Thyroid gland (tissue), 4 donors: ENCODE measurements around the gene CHAD. TPM values are rescaled to one million over a fixed set of nuclear protein-coding genes. Genes with fewer than 3 reads are reported as not detected.
"Not testable (repeated sequence)": the region's sequence is repeated elsewhere in the genome, so short reads cannot be mapped to it uniquely, and the experiment has no call there.

ENCODE experiments used
- DNase-seq, 2 donors: peaks; one replicate each; pipeline ENCODE4 v3.0.0-alpha.2; 2019
- H3K27ac ChIP-seq, 3 donors: fragments of 200-600 bp; sonication (generic); 1 replicate in 2 of 3; 2 replicates in 1 of 3; pipeline ENCODE4 v1.5.1; 2016 to 2019; ENCODE audit warnings: mild to moderate bottlenecking in 1 of 3, moderate library complexity in 1 of 3
- H3K27me3 ChIP-seq: fragments of 200-600 bp; sonication (generic); one replicate; pipeline ENCODE4 v1.5.1; 2019
- H3K36me3 ChIP-seq, 2 donors: fragments of 200-600 bp; sonication (generic); one replicate each; pipeline ENCODE4 v1.5.1; 2016 to 2019
- H3K4me1 ChIP-seq, 2 donors: fragments of 200-600 bp; sonication (generic); one replicate each; pipeline ENCODE4 v1.5.1; 2017 to 2019
- H3K4me3 ChIP-seq, 3 donors: fragments of 200-600 bp; sonication (generic); replicated peaks in 1 of 3; 1 replicate in 2 of 3; 2 replicates in 1 of 3; pipeline ENCODE4 v1.5.1; 2016; ENCODE audit warnings: mild to moderate bottlenecking in 1 of 3
- H3K9me3 ChIP-seq: fragments of 200-600 bp; sonication (generic); one replicate; pipeline ENCODE4 v1.5.1; 2017
- CTCF ChIP-seq, 6 experiments: fragments of 200-600 bp in 3 of 6; fragments of 450-650 bp in 3 of 6; sonication (generic) in 3 of 6; IDR thresholded peaks; one replicate each; pipeline ENCODE4 v1.5.1; 2016 to 2019; ENCODE audit warnings: antibody characterized with exemption in 6 of 6, mild to moderate bottlenecking in 2 of 6, inconsistent platforms in 1 of 6, moderate library complexity in 1 of 6
- POLR2A ChIP-seq, 2 donors: fragments of 450-650 bp; IDR thresholded peaks; one replicate each; pipeline ENCODE4 v1.6.1; 2017; ENCODE audit warnings: antibody characterized with exemption in 2 of 2, mild to moderate bottlenecking in 2 of 2, moderate library complexity in 1 of 2
- whole genome bisulfite sequencing, 2 donors: methylation state at CpG; one replicate each; pipeline ENCODE4 v1.1.5; 2017; 5-methylcytosine and 5-hydroxymethylcytosine counted together
- intact Hi-C: fragments of 100-400 bp; cut with DNase I; formaldehyde crosslinking; loops from one replicate; pipeline ENCODE4 v1.15.1; 2023
- total RNA-seq, 4 donors: library from RNA; depleted of rRNA; stranded (reverse); fragments of >200 nt; gene quantifications; one replicate each; pipeline ENCODE4 v1.2.3, GENCODE V29; 2016

Gene CHAD
- total RNA-seq, 4 donors from 2014 or later = 0.67 TPM; not detected in 3

- Histone ChIP-seq H3K4me3 (no peak overlapping the region), H3K36me3 (no peaks in the 10 kb centered on the region), H3K4me1 (peaks cover 36 to 61% of the 10 kb centered on the region in 2 donors), H3K9me3 (no peaks in the 10 kb centered on the region), H3K27ac (peak overlapping the region; percentile 87 to 92 (median 88)), H3K27me3 (no peaks in the 10 kb centered on the region)
- intact Hi-C loops = no loop called here
- peak; percentile 60 to 69 for DNase-seq
- TF ChIP-seq POLR2A (IDR thresholded peaks at IDR 0.05) (no peak), CTCF (IDR thresholded peaks at IDR 0.05) (no peak)
- 25 to 29% methylated on average over 6 of the region's 6 CpGs for WGBS, 2 donors
Measured at GRCh38 chr17:50423553-50424159, 45.0 kb downstream of the CHAD start.

GRCh38 chr17:50422738-50423137, 45.9 kb downstream of the CHAD start:
- H3K4me1 ChIP-seq = peaks cover 31 to 53% of the 10 kb centered on the region in 2 donors
- no peaks in the 10 kb centered on the region for H3K36me3 ChIP-seq
- no peaks in the 10 kb centered on the region for H3K9me3 ChIP-seq
- TF ChIP-seq POLR2A (IDR thresholded peaks at IDR 0.05) (no peak), CTCF (IDR thresholded peaks at IDR 0.05) (no peak)
- no peak for DNase-seq
- no peaks in the 10 kb centered on the region for H3K27me3 ChIP-seq
- 97% methylated on average over 2 of the region's 2 CpGs for WGBS, 2 donors
- intact Hi-C loops = no loop called here
- no peak overlapping the region for H3K4me3 ChIP-seq
- no peak overlapping the region for H3K27ac ChIP-seq

DNA sequence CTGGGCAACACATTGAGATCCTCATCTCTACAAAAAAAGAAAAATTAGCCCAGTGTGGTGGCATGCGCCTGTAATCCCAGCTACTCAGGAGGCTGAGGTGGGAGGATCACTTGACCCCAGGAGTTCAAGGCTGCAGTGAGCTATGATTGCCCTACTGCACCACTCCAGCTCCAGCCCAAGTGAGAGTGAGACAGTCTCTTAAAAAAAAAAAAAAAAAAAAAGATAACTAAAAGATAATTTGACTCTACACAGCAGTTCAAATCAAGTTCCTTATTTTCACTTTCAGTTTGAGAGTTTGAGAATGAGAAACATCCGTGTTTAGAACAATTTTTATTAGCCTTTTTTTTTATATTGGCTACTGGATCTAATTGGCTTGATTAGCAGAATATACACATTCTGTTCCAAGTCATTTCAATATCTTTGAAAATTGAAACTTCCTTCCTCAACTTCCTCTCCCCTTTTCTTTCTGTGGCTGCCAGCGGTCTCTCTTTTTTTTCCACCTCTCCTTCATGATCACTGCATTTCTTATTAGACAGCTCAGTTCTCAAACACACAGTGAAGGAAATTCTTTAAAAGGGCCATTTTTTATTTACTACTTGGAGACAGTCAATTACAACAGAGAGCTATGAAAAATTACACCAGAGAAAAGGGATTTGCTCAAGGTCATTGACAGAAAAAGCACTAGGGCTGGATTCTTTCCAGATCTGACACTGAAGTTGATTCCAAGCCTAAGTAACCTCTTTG, 47.2 kb downstream of the CHAD start:
- WGBS, 2 donors = 52 to 63% methylated on average over 3 of the region's 3 CpGs
- no peaks in the 10 kb centered on the region for H3K9me3 ChIP-seq
- no peaks in the 10 kb centered on the region for H3K27me3 ChIP-seq
- H3K4me3 ChIP-seq = no peak overlapping the region
- peaks cover 22 to 40% of the 10 kb centered on the region in 2 donors for H3K4me1 ChIP-seq
- DNase-seq = no peak
- H3K36me3 ChIP-seq = no peaks in the 10 kb centered on the region
- TF ChIP-seq CTCF (IDR thresholded peaks at IDR 0.05) = no peak
- intact Hi-C loops = no loop called here
- peak overlapping the region; percentile 64 to 83 (median 73) for H3K27ac ChIP-seq

- Histone ChIP-seq H3K27me3 (no peaks in the 10 kb centered on the region), H3K4me1 (peaks cover 20 to 38% of the 10 kb centered on the region in 2 donors), H3K36me3 (no peaks in the 10 kb centered on the region), H3K9me3 (no peaks in the 10 kb centered on the region), H3K4me3 (no peak overlapping the region), H3K27ac (peak overlapping the region in 2 of 3 donors; percentile 64 to 73)
- intact Hi-C loops = no loop called here
- 96 to 98% methylated on average over 6 of the region's 6 CpGs for WGBS, 2 donors
- no peak for DNase-seq
- TF ChIP-seq POLR2A (IDR thresholded peaks at IDR 0.05) (no peak), CTCF (IDR thresholded peaks at IDR 0.05) (no peak)
Measured at GRCh38 chr17:50420419-50421112, 48.1 kb downstream of the CHAD start.

GRCh38 chr17:50419577-50419976, 49.1 kb downstream of the CHAD start:
- DNase-seq, H3K9me3 ChIP-seq, H3K27ac ChIP-seq, H3K27me3 ChIP-seq, H3K36me3 ChIP-seq, intact Hi-C loops, H3K4me3 ChIP-seq: not testable (repeated sequence)
- 94 to 95% methylated on average over 5 to 10 of the region's 10 CpGs for WGBS, 2 donors
- H3K4me1 ChIP-seq = peaks cover 10 to 28% of the 10 kb centered on the region in 2 donors
